ENCODE results near the gene RASL10B. TPM values are rescaled to one million over a fixed set of nuclear protein-coding genes. Genes with fewer than 3 reads are reported as not detected.
A peak's percentile ranks its signal among the peaks of the same experiment; 100 is the strongest.

Gene RASL10B
- total RNA-seq, 1 experiment from 2014 or later = not detected

GRCh38 chr17:35714988-35715387 is 16.5 kb upstream of the RASL10B start:
- DNase-seq (ENCODE audit: low read depth) = no peak
- in situ Hi-C loops (cut with HindIII; ENCODE audit: low pct_unique_long_range_greater_than_20kb, low sequenced_read_pairs) = no loop called here

- in situ Hi-C loops (cut with HindIII; ENCODE audit: low pct_unique_long_range_greater_than_20kb, low sequenced_read_pairs) = no loop called here
- DNase-seq (ENCODE audit: low read depth) = no peak
These were observed 16.0 kb upstream of the RASL10B start for GRCh38 chr17:35715416-35715815.

- no peak for DNase-seq (ENCODE audit: low read depth)
- in situ Hi-C loops (cut with HindIII; ENCODE audit: low pct_unique_long_range_greater_than_20kb, low sequenced_read_pairs) = no loop called here
These were observed 15.3 kb upstream of the RASL10B start for GRCh38 chr17:35716173-35716572.

- in situ Hi-C loops (cut with HindIII; ENCODE audit: low pct_unique_long_range_greater_than_20kb, low sequenced_read_pairs) = no loop called here
- no peak for DNase-seq (ENCODE audit: low read depth)
These were observed 14.5 kb upstream of the RASL10B start for GRCh38 chr17:35716897-35717465.

- DNase-seq (ENCODE audit: low read depth) = no peak
- in situ Hi-C loops (cut with HindIII; ENCODE audit: low pct_unique_long_range_greater_than_20kb, low sequenced_read_pairs) = no loop called here
These were observed 14.0 kb upstream of the RASL10B start for GRCh38 chr17:35717475-35717874.

- in situ Hi-C loops (cut with HindIII; ENCODE audit: low pct_unique_long_range_greater_than_20kb, low sequenced_read_pairs) = no loop called here
These were observed 7.7 kb upstream of the RASL10B start for GRCh38 chr17:35723735-35724134.

GRCh38 chr17:35725058-35725457 is 6.4 kb upstream of the RASL10B start:
- in situ Hi-C loops (cut with HindIII; ENCODE audit: low pct_unique_long_range_greater_than_20kb, low sequenced_read_pairs) = no loop called here
- no peak for DNase-seq (ENCODE audit: low read depth)

More at GRCh38 chr17:35723735-35724134, 7.7 kb upstream of the RASL10B start:
- DNase-seq (ENCODE audit: low read depth) = no peak

- in situ Hi-C loops (cut with HindIII; ENCODE audit: low pct_unique_long_range_greater_than_20kb, low sequenced_read_pairs) = no loop called here
- DNase-seq (ENCODE audit: low read depth) = no peak
These were observed 5.7 kb upstream of the RASL10B start for GRCh38 chr17:35725802-35726126.

- in situ Hi-C loops (cut with HindIII; ENCODE audit: low pct_unique_long_range_greater_than_20kb, low sequenced_read_pairs) = no loop called here
- DNase-seq (ENCODE audit: low read depth) = peak; percentile 13
These were observed 5.1 kb upstream of the RASL10B start for GRCh38 chr17:35726127-35726952.

- in situ Hi-C loops (cut with HindIII; ENCODE audit: low pct_unique_long_range_greater_than_20kb, low sequenced_read_pairs) = no loop called here
- no peak for DNase-seq (ENCODE audit: low read depth)
These were observed 4.4 kb upstream of the RASL10B start for GRCh38 chr17:35726953-35727460.

GRCh38 chr17:35727635-35728034 is 3.8 kb upstream of the RASL10B start:
- in situ Hi-C loops (cut with HindIII; ENCODE audit: low pct_unique_long_range_greater_than_20kb, low sequenced_read_pairs) = no loop called here
- no peak for DNase-seq (ENCODE audit: low read depth)

- DNase-seq (ENCODE audit: low read depth) = no peak
- in situ Hi-C loops (cut with HindIII; ENCODE audit: low pct_unique_long_range_greater_than_20kb, low sequenced_read_pairs) = no loop called here
These were observed 2.9 kb upstream of the RASL10B start for GRCh38 chr17:35728551-35728950.

GRCh38 chr17:35729405-35729833 is 2.0 kb upstream of the RASL10B start:
- no peak for DNase-seq (ENCODE audit: low read depth)
- in situ Hi-C loops (cut with HindIII; ENCODE audit: low pct_unique_long_range_greater_than_20kb, low sequenced_read_pairs) = no loop called here

- in situ Hi-C loops (cut with HindIII; ENCODE audit: low pct_unique_long_range_greater_than_20kb, low sequenced_read_pairs) = no loop called here
- DNase-seq (ENCODE audit: low read depth) = no peak
These were observed 936 bp upstream of the RASL10B start for GRCh38 chr17:35730400-35731005.

GRCh38 chr17:35731917-35732805 is 722 bp downstream of the RASL10B start:
- in situ Hi-C loops (cut with HindIII; ENCODE audit: low pct_unique_long_range_greater_than_20kb, low sequenced_read_pairs) = no loop called here
- DNase-seq (ENCODE audit: low read depth) = no peak

- in situ Hi-C loops (cut with HindIII; ENCODE audit: low pct_unique_long_range_greater_than_20kb, low sequenced_read_pairs) = no loop called here
These were observed 1.3 kb downstream of the RASL10B start for GRCh38 chr17:35732806-35733136.

GRCh38 chr17:35733366-35733765 is 1.9 kb downstream of the RASL10B start:
- no peak for DNase-seq (ENCODE audit: low read depth)
- in situ Hi-C loops (cut with HindIII; ENCODE audit: low pct_unique_long_range_greater_than_20kb, low sequenced_read_pairs) = no loop called here

More at GRCh38 chr17:35732806-35733136, 1.3 kb downstream of the RASL10B start:
- no peak for DNase-seq (ENCODE audit: low read depth)

- no peak for DNase-seq (ENCODE audit: low read depth)
- in situ Hi-C loops (cut with HindIII; ENCODE audit: low pct_unique_long_range_greater_than_20kb, low sequenced_read_pairs) = no loop called here
These were observed 3.0 kb downstream of the RASL10B start for GRCh38 chr17:35734396-35734795.

All from Caki2 (cell line).